Head of caudate nucleus (tissue), 42 donors: Measurements from ENCODE around the gene OGA.
A peak's percentile ranks its signal among the peaks of the same experiment; 100 is the strongest.

Source experiments
- DNase-seq, 42 donors: peaks; one replicate each; pipeline versions ENCODE4 v3.0.0 to v3.0.0-alpha.2; 2020 to 2021; ENCODE audit warnings: mixed read lengths in 7 of 42
- intact Hi-C: fragments of 100-400 bp; cut with DNase I; formaldehyde crosslinking; loops from one replicate; pipeline ENCODE4 v1.15.0; 2022

OGA gene

GRCh38 chr10:101770331-101771215 lies 47.7 kb downstream of the OGA start:
- DNase-seq = peak in 2 of 42 donors; percentile 12 to 27
- intact Hi-C loops = no loop called here

- DNase-seq = peak in 4 of 42 donors; percentile 3 to 18 (median 11)
- intact Hi-C loops = no loop called here
Measured at GRCh38 chr10:101769541-101770180, 48.6 kb downstream of the OGA start.

DNA sequence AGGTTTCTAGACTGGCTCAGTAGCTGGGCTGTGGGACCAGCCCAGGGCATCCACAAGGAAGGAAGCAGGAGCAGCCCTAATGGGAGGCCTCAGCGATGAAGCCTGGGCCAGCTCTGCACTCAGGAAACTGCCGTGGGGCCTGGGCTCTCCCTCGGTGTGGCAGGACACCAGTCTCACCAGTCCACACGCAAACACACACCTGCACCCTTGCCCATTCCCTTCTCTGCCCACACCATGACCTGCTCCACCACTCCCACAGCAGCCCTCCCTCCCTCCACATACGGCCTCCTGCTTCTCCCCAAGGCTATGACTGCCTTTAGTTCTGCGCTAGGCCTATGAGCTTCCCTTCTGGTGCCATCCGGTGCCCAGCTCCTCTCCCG lies 49.5 kb downstream of the OGA start:
- intact Hi-C loops = no loop called here
- peak in 1 of 42 donors; percentile 22 for DNase-seq

- intact Hi-C loops = no loop called here
- peak in 2 of 42 donors; percentile 4 to 10 for DNase-seq
Measured at GRCh38 chr10:101767966-101768790, 50.1 kb downstream of the OGA start.

- intact Hi-C loops = no loop called here
- no peak for DNase-seq
Measured at GRCh38 chr10:101767600-101767945, 50.7 kb downstream of the OGA start.

- intact Hi-C loops = no loop called here
Measured at GRCh38 chr10:101766753-101767599, 51.3 kb downstream of the OGA start.

GRCh38 chr10:101766306-101766705 lies 51.9 kb downstream of the OGA start:
- DNase-seq = no peak

More at GRCh38 chr10:101766753-101767599, 51.3 kb downstream of the OGA start:
- DNase-seq = peak in 1 of 42 donors; percentile 11

GRCh38 chr10:101763141-101763846 lies 55.0 kb downstream of the OGA start:
- intact Hi-C loops = no loop called here
- DNase-seq = no peak

More at GRCh38 chr10:101766306-101766705, 51.9 kb downstream of the OGA start:
- intact Hi-C loops = no loop called here

DNA sequence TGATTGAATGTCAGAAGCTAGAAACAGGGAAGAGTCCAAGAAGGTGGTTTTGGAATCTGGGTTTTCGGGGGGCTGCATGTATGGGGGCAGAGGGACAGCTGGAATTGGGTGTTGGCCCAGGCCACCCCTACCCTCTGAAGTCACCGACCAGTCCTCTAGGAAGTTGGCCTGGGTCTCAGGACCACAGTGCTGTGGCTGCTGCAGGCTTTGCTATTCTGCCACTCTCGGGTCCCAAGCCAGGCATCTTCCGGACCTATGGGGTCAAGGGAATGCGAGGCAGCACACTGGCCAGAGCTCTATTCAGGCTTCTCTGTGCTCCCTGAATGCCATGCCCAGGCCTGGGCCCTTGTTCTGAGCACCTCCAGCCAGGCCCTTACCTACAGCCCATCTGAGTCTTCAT lies 55.5 kb downstream of the OGA start:
- DNase-seq = no peak
- intact Hi-C loops = no loop called here

DNA sequence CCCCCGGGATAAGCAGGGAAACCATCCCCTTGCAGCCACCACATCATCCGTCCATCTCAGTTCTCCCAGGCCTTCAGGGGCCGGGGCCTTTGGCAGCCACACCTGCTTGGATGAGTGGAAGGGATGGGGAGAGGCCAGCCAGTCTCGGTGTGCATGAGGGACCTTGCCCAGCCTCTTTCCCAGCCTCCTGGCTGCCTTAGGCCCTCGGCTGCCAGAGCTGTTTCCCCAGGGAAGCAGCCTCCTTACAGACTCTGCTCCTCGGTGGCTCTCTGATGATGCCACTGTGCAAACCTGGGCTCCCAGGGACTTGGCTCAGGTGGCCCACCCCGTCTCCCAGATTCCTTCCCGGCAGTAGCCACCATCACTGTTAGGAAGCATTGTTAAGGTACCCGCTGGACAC lies 57.0 kb downstream of the OGA start:
- intact Hi-C loops = no loop called here

GRCh38 chr10:101760510-101760909 lies 57.7 kb downstream of the OGA start:
- intact Hi-C loops = no loop called here
- DNase-seq = no peak

More for the DNA sequence above, 57.0 kb downstream of the OGA start:
- no peak for DNase-seq

DNA sequence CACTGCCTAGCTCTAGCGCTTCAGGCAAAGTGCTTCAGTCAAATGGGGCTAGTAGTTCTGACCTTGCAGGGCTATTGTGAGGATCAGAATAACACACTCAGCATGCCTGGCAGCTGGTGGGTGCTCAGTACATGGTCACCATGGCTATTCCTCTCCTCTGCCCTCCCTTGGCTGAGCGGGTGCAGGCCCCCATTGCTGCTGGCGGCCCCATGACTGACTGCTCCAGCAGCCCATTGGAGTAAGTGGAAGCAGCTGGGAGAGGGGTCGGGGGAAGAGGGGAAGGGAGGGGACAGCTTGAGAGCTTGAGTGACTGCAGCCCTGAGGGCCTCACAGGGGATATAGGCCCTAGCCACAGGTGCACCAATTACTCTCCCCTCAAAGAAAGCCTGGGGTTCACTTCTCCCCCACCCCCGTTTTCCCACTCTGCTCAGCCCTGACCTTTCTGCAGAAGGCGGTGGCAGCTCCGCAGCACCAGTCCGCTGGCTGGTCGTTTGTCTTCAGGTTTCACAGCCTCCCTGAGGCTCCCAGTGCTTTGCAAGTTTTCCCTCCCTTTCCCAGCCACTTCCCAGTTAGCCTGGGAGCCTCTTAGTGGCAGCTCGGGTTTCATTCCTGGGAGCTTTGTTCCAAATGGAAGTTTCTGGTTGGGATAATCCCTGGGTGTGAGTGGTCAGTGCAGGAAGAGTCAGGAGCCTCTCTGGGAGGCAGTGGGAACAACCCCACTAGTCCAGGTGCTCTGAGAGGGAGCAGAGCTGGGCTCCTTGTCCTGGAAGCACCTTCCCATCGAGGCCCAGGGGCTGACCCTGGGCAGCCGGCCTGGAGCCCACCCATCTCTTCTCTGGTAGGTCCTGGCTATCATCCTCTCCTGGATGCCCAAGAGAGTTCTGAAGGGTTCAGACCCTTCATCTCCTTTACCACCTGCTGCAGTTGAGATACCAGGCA lies 58.7 kb downstream of the OGA start:
- intact Hi-C loops = no loop called here
- DNase-seq = no peak

DNA sequence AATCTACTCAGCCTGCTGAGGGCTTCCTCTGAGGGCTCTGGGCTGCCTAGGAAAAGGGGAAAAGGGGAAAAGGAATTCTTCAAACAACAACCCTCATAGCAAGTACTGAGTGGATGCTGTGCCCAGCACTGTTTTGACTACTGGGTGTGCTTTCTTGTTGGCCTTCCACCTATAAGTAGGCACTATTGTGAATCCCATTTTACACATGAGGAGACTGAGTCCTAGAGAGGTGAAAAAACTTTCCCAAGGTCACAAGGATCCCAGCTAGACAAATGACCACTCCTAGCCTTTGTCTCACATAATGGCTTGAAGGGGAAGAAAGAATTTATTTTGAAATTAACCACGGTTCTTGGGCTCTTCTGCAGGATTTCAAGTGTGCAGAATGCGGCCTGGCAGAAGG lies 59.4 kb downstream of the OGA start:
- intact Hi-C loops = no loop called here
- no peak for DNase-seq

- DNase-seq = no peak
- intact Hi-C loops = no loop called here
Measured at GRCh38 chr10:101752241-101752640, 66.0 kb downstream of the OGA start.

DNA sequence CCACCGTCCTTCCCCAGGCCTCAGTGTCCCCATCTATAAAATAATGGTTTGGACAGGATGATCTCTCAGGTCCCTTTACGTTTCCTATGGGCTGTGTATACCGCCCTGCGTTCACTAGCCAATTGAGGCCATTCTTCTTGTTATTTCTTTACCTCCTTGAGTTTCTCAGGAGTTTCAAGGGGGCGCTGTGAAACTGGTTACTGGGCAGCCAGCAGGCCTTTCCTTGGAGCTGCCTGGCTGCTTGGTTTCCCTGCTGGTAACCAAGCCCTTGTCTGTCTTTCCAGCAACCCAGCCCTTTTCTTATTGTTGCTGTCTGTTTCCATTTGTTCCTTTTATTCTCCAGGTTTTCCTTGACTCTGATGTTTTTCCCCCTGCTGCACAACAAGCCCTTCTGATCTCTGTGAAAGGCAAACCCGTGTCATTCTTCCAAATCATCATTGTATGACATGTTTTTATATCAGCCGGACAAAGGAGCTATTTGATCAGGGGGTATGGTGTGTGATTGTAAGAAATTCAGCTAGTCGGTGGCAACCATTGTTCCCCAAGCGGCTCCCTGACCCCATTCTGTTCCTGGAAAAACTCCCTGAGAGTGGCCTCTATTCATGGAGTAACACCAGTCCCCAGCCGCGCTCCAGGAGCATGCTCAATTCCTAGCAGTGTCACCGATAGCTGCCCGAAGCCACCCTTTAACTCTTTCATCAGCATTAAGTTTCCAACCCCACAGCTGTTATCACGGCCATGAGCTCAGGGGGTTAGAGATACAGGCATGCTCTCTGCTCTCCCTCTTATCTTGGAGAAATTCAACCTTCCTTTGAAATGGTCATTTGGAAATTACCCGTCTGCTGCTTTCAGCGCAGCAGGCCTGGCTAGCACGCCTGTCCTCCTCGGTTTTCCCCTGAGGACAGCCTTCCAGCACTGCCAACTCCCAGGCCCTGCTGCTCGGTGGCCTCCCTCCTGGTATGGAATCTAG lies 68.9 kb downstream of the OGA start:
- intact Hi-C loops = no loop called here
- peak in 19 of 42 donors; percentile 6 to 64 (median 22) for DNase-seq

DNA sequence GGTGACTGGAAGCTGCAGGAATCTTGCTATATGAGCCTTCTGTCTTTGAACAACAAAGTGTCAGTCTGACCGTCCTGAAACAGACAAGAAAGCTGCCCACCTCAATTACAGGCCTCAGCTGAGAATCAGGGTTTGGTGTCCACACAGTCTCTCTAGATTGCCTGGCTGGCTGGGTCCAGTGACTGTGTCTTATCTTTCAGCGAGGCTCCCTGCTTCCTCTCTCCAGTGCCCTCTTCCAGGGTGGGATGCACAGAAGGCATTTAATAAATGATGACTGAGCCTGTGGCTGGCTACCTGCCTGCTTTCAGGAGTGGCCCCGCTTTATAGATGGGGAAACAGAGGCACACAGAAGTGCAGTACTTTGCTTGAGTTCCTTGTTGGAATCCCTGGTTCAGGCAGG lies 69.7 kb downstream of the OGA start:
- intact Hi-C loops = no loop called here
- no peak for DNase-seq
